Measurements from ENCODE around the gene PLK3. TPM values are rescaled to one million over a fixed set of nuclear protein-coding genes. Genes with fewer than 3 reads are reported as not detected.

PLK3 gene
- total RNA-seq, 1 experiment from 2014 or later: 56.1 TPM

GRCh38 chr1:44787506-44787905 is 12.7 kb upstream of the PLK3 start:
- TF ChIP-seq EZH2phosphoT487 (IDR thresholded peaks at IDR 0.05; ENCODE audit: borderline replicate concordance) (no peak), ZFX (IDR thresholded peaks at IDR 0.05) (no peak), POLR2A (IDR thresholded peaks at IDR 0.05; ENCODE audit: borderline replicate concordance, extremely low read depth, insufficient read depth, insufficient read length) (no peak), SRF (IDR thresholded peaks at IDR 0.05; ENCODE audit: low read depth) (no peak), FOSL1 (IDR thresholded peaks at IDR 0.05; ENCODE audit: low read depth) (no peak), CBX3 (IDR thresholded peaks at IDR 0.05; ENCODE audit: low read depth) (no peak), TCF7L2 (IDR thresholded peaks at IDR 0.05; ENCODE audit: borderline replicate concordance, extremely low read depth, insufficient read depth, insufficient read length) (no peak), EZH2 (IDR thresholded peaks at IDR 0.05) (no peak), YY1 (IDR thresholded peaks at IDR 0.05; ENCODE audit: extremely low read depth, insufficient replicate concordance, low read depth, low read length) (no peak), ZNF274 (IDR thresholded peaks at IDR 0.05; ENCODE audit: low read depth, low read length) (no peak), ZBTB33 (IDR thresholded peaks at IDR 0.05; ENCODE audit: extremely low read depth, insufficient replicate concordance, low read length) (no peak), ATF3 (IDR thresholded peaks at IDR 0.05) (no peak), SP1 (IDR thresholded peaks at IDR 0.05; ENCODE audit: low read depth) (no peak), MAX (IDR thresholded peaks at IDR 0.05) (no peak), POLR2AphosphoS5 (IDR thresholded peaks at IDR 0.05; ENCODE audit: low read depth, low read length) (no peak), RAD21 (IDR thresholded peaks at IDR 0.05; ENCODE audit: low read depth) (no peak), ELF1 (IDR thresholded peaks at IDR 0.05; ENCODE audit: borderline replicate concordance, low read depth) (no peak)
- TF ChIP-seq, protein P1, sequence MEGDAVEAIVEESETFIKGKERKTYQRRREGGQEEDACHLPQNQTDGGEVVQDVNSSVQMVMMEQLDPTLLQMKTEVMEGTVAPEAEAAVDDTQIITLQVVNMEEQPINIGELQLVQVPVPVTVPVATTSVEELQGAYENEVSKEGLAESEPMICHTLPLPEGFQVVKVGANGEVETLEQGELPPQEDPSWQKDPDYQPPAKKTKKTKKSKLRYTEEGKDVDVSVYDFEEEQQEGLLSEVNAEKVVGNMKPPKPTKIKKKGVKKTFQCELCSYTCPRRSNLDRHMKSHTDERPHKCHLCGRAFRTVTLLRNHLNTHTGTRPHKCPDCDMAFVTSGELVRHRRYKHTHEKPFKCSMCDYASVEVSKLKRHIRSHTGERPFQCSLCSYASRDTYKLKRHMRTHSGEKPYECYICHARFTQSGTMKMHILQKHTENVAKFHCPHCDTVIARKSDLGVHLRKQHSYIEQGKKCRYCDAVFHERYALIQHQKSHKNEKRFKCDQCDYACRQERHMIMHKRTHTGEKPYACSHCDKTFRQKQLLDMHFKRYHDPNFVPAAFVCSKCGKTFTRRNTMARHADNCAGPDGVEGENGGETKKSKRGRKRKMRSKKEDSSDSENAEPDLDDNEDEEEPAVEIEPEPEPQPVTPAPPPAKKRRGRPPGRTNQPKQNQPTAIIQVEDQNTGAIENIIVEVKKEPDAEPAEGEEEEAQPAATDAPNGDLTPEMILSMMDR (IDR thresholded peaks at IDR 0.05 in 2 of 3, conservative IDR thresholded peaks at IDR 0.05 in 1 of 3; ENCODE audit: borderline replicate concordance in 1 of 3, insufficient read depth in 1 of 3, low read depth in 2 of 3, low read length in 2 of 3): no peak
- intact Hi-C loops (cut with micrococcal nuclease): loop anchor here (5.0 kb wide), 1 partner anchor 785 kb away; no protein-coding TSS in a partner anchor
- H2AFZ ChIP-seq (ENCODE audit: low read depth, low read length, poor library complexity, severe bottlenecking): no peak overlapping the region
- no peak overlapping the region for H3K4me2 ChIP-seq (ENCODE audit: low read length)
- ATAC-seq (no peak), DNase-seq (ENCODE audit: low read depth, low spot score) (no peak)
- H3K4me3 ChIP-seq (replicated peaks in 1 of 2; ENCODE audit: low read depth in 1 of 2, low read length in 2 of 2): no peak overlapping the region
- ChIA-PET CTCF (interaction anchor here (1.4 to 1.5 kb wide), 2 partner anchors 8 to 10 kb away, joined by 3 to 5 read pairs; no protein-coding TSS in a partner anchor), RAD21 (ENCODE audit: low non-redundant PET in 1 of 2, low total read pairs in 2 of 2, uncharacterized antibody in 2 of 2, unreplicated experiment in 2 of 2) (no interaction called here), POLR2A (interaction anchor here (1.8 to 4.9 kb wide), 3 partner anchors 32 to 66 kb away, joined by 7 to 43 read pairs (median 8); partner anchors contain the start of gene RNU5D-1)
- H3K36me3 ChIP-seq (ENCODE audit: control insufficient read depth in 1 of 2, insufficient read depth in 2 of 2, low read length in 2 of 2): no peaks in the 10 kb centered on the region
- no peaks in the 10 kb centered on the region for H3K27me3 ChIP-seq (ENCODE audit: insufficient read depth, low read length)
- H4K20me1 ChIP-seq (ENCODE audit: insufficient read depth): no peaks in the 10 kb centered on the region
- no peak overlapping the region for H3K9ac ChIP-seq (ENCODE audit: low read length)
- no TSS peak for BruUV-seq (replicated peaks)
- H3K9me3 ChIP-seq (ENCODE audit: control insufficient read depth in 1 of 2, insufficient read depth in 1 of 2, low read depth in 1 of 2, low read length in 2 of 2): no peaks in the 10 kb centered on the region
- H3K9me2 ChIP-seq (ENCODE audit: insufficient read depth): no peaks in the 10 kb centered on the region
- H3K4me1 ChIP-seq (ENCODE audit: control insufficient read depth in 1 of 2, insufficient read depth in 2 of 2, low read length in 2 of 2): peaks cover 6 to 24% of the 10 kb centered on the region in 2 experiments
- H3K27ac ChIP-seq (ENCODE audit: low read depth, low read length): no peak overlapping the region
- no peaks in the 10 kb centered on the region for H3K79me2 ChIP-seq (ENCODE audit: insufficient read depth, low read length)
